Small intestine (tissue), 16 donors: ENCODE measurements around the gene PSRC1. TPM values are rescaled to one million over a fixed set of nuclear protein-coding genes. Genes with fewer than 3 reads are reported as not detected.

Source experiments
- DNase-seq, 2 donors: peaks; one replicate each; pipeline versions ENCODE4 v3.0.0 to v3.0.0-alpha.2; 2013
- FAIRE-seq: peaks from 2 replicates; lab custom pipeline; 2012; peaks lifted over from hg19 to GRCh38; lab: Jason Lieb, UNC
- H3K27ac ChIP-seq, 3 donors: one replicate each; pipeline ENCODE4 v1.5.1; 2013; ENCODE audit warnings: low read length in 2 of 3, mild to moderate bottlenecking in 2 of 3, control low read depth in 1 of 3, inconsistent platforms in 1 of 3, low read depth in 1 of 3, moderate library complexity in 1 of 3
- H3K27me3 ChIP-seq, 3 donors: one replicate each; pipeline ENCODE4 v1.6.1; 2013; ENCODE audit warnings: low read length in 3 of 3, inconsistent platforms in 1 of 3; ENCODE audit not compliant: control insufficient read depth in 3 of 3, insufficient read depth in 3 of 3
- H3K36me3 ChIP-seq, 3 donors: one replicate each; pipeline ENCODE4 v1.6.1; 2013; ENCODE audit warnings: low read length in 3 of 3, inconsistent platforms in 1 of 3, low read depth in 1 of 3, mild to moderate bottlenecking in 1 of 3, moderate library complexity in 1 of 3; ENCODE audit not compliant: control insufficient read depth in 3 of 3, insufficient read depth in 2 of 3
- H3K4me1 ChIP-seq, 3 donors: one replicate each; pipeline ENCODE4 v1.6.1; 2013; ENCODE audit warnings: low read length in 2 of 3, inconsistent platforms in 1 of 3, low read depth in 1 of 3, mild to moderate bottlenecking in 1 of 3, moderate library complexity in 1 of 3; ENCODE audit not compliant: control insufficient read depth in 3 of 3, insufficient read depth in 2 of 3
- H3K4me3 ChIP-seq, 3 donors: one replicate each; pipeline ENCODE4 v1.5.1; 2013; ENCODE audit warnings: low read length in 3 of 3, control low read depth in 1 of 3, inconsistent platforms in 1 of 3, low read depth in 1 of 3, mild to moderate bottlenecking in 1 of 3, moderate library complexity in 1 of 3
- H3K9me3 ChIP-seq, 2 donors: one replicate each; pipeline ENCODE4 v1.6.1; 2013; ENCODE audit warnings: low read depth in 1 of 2, low read length in 1 of 2; ENCODE audit not compliant: control insufficient read depth in 2 of 2, insufficient read depth in 1 of 2
- WGBS, 3 donors: extraction: QIAGEN DNeasy Blood & Tissue Kit; methylation state at CpG; one replicate each; pipeline ENCODE4 v1.1.7; 2013; 5-methylcytosine and 5-hydroxymethylcytosine counted together
- long read RNA-seq, 10 donors: transcript quantifications; one replicate each; lab custom pipeline, GENCODE V29; 2026
- polyA plus RNA-seq, 4 donors: library from polyadenylated mRNA; stranded (reverse) in 3 of 4; unstranded in 1 of 4; fragments of 200-250 nt in 3 of 4; fragments of 120-200 nt in 1 of 4; gene quantifications; one replicate each; pipeline versions ENCODE4 v1.2.1 to v1.2.3, GENCODE V29; 2013
- donor health status: healthy with polysubstance abuse.
- donor health status: control.
- donor health status: control.
- donor health status: Bipolar disorder and iron deficiency.
- donor health status: healthy.

The PSRC1 gene
- polyA plus RNA-seq, result 10 to 100 TPM in 2 of 4 donors, 1 to 10 TPM in 1, under 1 TPM in 1; 0.67 to 15.5 (median 8.0) TPM
- long read RNA-seq, donor 1, result 0 reads
- long read RNA-seq, donor 2, partial matches to known transcripts, result 0 of 1 reads
- long read RNA-seq, donor 2, other reads (novel, unspliced or antisense), result 0 of 1 reads
- long read RNA-seq, donor 3, partial matches to known transcripts, result 0 of 2 reads
- long read RNA-seq, donor 3, other reads (novel, unspliced or antisense), result 0 of 2 reads
- long read RNA-seq, donor 4, result 0 reads
- long read RNA-seq, donor 5, partial matches to known transcripts, result 0 of 2 reads
- long read RNA-seq, donor 5, other reads (novel, unspliced or antisense), result 0 of 2 reads
- long read RNA-seq, donor 6, partial matches to known transcripts, result 0 of 2 reads
- long read RNA-seq, donor 6, other reads (novel, unspliced or antisense), result 0 of 2 reads
- long read RNA-seq, donor 7, result 0 reads
- long read RNA-seq, donor 8, partial matches to known transcripts, result 0 of 1 reads
- long read RNA-seq, donor 8, other reads (novel, unspliced or antisense), result 0 of 1 reads
- long read RNA-seq, donor 9, result 0 reads
- long read RNA-seq, donor 10, partial matches to known transcripts, result 12 of 16 reads
- long read RNA-seq, donor 10, other reads (novel, unspliced or antisense), result 0 of 16 reads

GRCh38 chr1:109282952-109283747, at the start of gene PSRC1:
Gene PSRC1 (minus strand): TSS chr1:109283145.
- DNase-seq (peak; percentile 98), FAIRE-seq (no peak)
- Histone ChIP-seq H3K27ac (peak within 1 kb of the TSS; percentile 64 to 88 (median 85)), H3K27me3 (no peaks in the 10 kb centered on the region), H3K4me3 (peak within 1 kb of the TSS; percentile 45 to 84 (median 59)), H3K9me3 (no peaks in the 10 kb centered on the region), H3K4me1 (peaks cover 0 to 25% (median 4%) of the 10 kb centered on the region in 3 donors), H3K36me3 (peaks cover 0 to 15% (median 0%) of the 10 kb centered on the region in 3 donors)
- WGBS, 3 donors, result 0 to 1% (median 1%) methylated on average over 49 to 56 of the region's 56 CpGs

DNA sequence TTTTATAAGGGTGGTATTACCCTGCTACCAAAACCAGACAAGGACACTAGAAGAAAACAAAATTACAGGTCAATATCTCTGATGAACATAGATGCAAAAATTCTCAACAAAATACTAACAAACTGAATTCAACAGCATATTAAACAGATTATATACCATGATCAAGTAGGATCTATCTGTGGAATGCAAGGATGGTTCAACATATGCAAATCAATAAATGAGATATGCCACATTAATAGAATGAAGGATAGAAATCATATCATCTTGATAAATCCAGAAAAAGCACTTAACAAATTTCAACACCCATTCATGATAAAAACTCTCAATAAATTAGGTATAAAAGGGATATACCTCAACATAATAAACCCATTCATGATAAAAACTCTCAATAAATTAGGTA, 48.2 kb upstream of the PSRC1 start:
- peak; percentile 87 for FAIRE-seq
- H3K27me3 ChIP-seq, result no peaks in the 10 kb centered on the region
- H3K36me3 ChIP-seq, result peaks cover 7 to 37% (median 21%) of the 10 kb centered on the region in 3 donors
- peaks cover 0 to 5% of the 10 kb centered on the region in 2 donors for H3K9me3 ChIP-seq
- no peak overlapping the region for H3K27ac ChIP-seq
- H3K4me1 ChIP-seq, result no peaks in the 10 kb centered on the region
- H3K4me3 ChIP-seq, result no peak overlapping the region
- DNase-seq, result no peak

DNA sequence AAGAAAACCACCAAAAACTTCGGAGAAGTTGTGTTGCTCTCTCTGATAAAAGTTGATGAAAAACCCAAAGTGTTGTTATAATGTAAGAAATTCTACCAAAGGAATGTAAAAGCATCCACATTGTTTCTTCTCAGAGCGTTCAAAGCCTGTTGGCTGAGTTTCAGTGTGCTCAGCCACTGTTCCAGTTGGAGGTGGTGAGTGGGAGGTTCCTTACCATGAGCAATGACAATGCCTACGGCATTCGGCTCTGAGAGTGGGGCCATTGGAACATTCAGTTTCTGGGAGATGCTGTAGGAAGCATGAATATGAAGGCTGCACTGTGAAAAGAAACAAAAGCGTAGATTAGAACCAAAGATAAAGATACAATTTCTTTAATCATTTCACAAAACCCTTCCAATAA, 44.3 kb upstream of the PSRC1 start:
- DNase-seq (no peak), FAIRE-seq (no peak)
- WGBS, 3 donors, result 87 to 89% (median 89%) methylated on average over 5 of the region's 5 CpGs
- no peak overlapping the region for H3K4me3 ChIP-seq
- H3K27me3 ChIP-seq, result no peaks in the 10 kb centered on the region
- H3K4me1 ChIP-seq, result no peaks in the 10 kb centered on the region
- peaks cover 0 to 47% (median 20%) of the 10 kb centered on the region in 3 donors for H3K36me3 ChIP-seq
- peaks cover 0 to 2% of the 10 kb centered on the region in 2 donors for H3K9me3 ChIP-seq
- H3K27ac ChIP-seq, result no peak overlapping the region

GRCh38 chr1:109322974-109323373, 40.0 kb upstream of the PSRC1 start:
- 89 to 98% (median 93%) methylated on average over 6 of the region's 6 CpGs for WGBS, 3 donors
- Histone ChIP-seq H3K27ac (no peak overlapping the region), H3K4me1 (no peaks in the 10 kb centered on the region), H3K4me3 (no peak overlapping the region), H3K9me3 (no peaks in the 10 kb centered on the region), H3K27me3 (no peaks in the 10 kb centered on the region), H3K36me3 (peaks cover 0 to 68% (median 16%) of the 10 kb centered on the region in 3 donors)
- FAIRE-seq, result no peak
- DNase-seq, result no peak

GRCh38 chr1:109319114-109319513, 36.2 kb upstream of the PSRC1 start:
- DNase-seq, result no peak
- Histone ChIP-seq H3K27ac (no peak overlapping the region), H3K36me3 (peaks cover 5 to 73% (median 10%) of the 10 kb centered on the region in 3 donors), H3K4me3 (no peak overlapping the region), H3K27me3 (no peaks in the 10 kb centered on the region), H3K4me1 (no peaks in the 10 kb centered on the region), H3K9me3 (no peaks in the 10 kb centered on the region)
- FAIRE-seq, result no peak
- 87 to 94% (median 90%) methylated on average over 3 of the region's 3 CpGs for WGBS, 3 donors

DNA sequence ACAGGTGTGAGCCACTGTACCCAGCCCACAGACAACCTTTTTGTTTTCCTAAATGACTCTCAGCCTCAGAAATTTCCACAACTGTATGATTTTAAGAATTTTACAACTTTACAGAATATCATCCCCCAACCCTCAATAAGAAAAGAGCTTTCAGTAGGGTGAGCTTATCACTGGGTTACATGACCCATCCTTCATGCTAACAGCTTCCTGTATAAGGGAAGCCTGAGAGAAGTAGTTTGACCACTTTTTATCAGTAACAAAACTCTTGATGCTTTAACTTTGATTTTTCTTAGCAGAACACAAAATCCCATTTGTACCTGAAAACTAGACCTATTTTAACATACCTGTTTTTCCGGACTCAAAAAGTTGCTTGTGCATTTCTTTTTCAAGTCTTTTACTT, 33.6 kb upstream of the PSRC1 start:
- FAIRE-seq, result no peak
- Histone ChIP-seq H3K27me3 (no peaks in the 10 kb centered on the region), H3K27ac (no peak overlapping the region), H3K4me1 (peaks cover 0 to 2% (median 0%) of the 10 kb centered on the region in 3 donors), H3K36me3 (peaks cover 5 to 60% (median 9%) of the 10 kb centered on the region in 3 donors), H3K4me3 (no peak overlapping the region), H3K9me3 (no peaks in the 10 kb centered on the region)
- no peak for DNase-seq
- 95 to 100% (median 97%) methylated on average over 1 of the region's 1 CpG for WGBS, 3 donors

DNA sequence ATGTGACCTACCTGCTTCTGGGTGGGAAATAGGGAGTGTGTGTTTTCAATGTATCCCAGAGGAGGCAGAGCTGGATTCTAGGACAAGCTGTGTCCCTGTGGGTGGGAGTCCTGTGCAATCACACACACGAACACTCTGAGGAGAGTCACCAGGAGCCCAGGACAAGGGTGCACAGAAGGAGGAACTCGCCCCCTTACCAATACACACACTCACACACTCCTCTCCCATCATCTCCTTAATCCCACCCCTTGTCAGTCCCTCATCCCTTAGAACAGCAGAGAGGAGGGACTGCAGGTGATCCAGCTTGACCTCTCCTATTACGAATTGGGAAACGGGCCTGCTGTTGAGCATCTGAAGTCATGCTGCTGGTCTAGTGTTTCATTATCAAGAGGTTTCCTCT, 32.3 kb upstream of the PSRC1 start:
- DNase-seq (no peak), FAIRE-seq (no peak)
- no peaks in the 10 kb centered on the region for H3K27me3 ChIP-seq
- H3K36me3 ChIP-seq, result peaks cover 5 to 59% (median 7%) of the 10 kb centered on the region in 3 donors
- H3K9me3 ChIP-seq, result no peaks in the 10 kb centered on the region
- WGBS, 3 donors, result 83 to 93% (median 86%) methylated on average over 4 of the region's 4 CpGs
- no peak overlapping the region for H3K4me3 ChIP-seq
- peaks cover 0 to 2% (median 0%) of the 10 kb centered on the region in 3 donors for H3K4me1 ChIP-seq
- H3K27ac ChIP-seq, result no peak overlapping the region

DNA sequence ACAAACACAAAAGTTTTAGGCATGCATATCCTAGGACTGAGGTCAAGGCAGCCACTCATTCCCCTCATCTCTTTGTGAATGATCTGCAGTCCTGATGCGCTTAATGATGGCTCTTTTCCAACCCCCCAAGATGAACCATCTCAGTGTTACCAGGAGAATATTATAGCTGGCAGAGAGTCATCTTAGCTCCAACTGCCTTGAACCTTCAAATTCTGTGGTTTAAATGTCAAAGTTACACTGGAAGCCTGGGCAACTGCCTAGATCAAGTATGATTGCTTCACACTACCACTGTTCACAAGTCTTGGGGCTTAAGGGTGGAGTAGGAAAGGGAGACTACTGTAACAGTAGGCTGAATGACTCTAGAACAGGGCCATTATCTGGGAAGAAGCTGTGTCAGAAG, 31.9 kb upstream of the PSRC1 start:
- FAIRE-seq (no peak), DNase-seq (no peak)
- peaks cover 0 to 2% (median 1%) of the 10 kb centered on the region in 3 donors for H3K4me1 ChIP-seq
- H3K9me3 ChIP-seq, result no peaks in the 10 kb centered on the region
- no peak overlapping the region for H3K27ac ChIP-seq
- no peak overlapping the region for H3K4me3 ChIP-seq
- no peaks in the 10 kb centered on the region for H3K27me3 ChIP-seq
- WGBS, 3 donors, result 98 to 100% (median 100%) methylated on average over 1 of the region's 1 CpG
- peaks cover 5 to 58% (median 7%) of the 10 kb centered on the region in 3 donors for H3K36me3 ChIP-seq
